Loucy (cell line): Measurements from ENCODE around the gene SLC25A41.

Experiments
- CTCF ChIP-seq: fragments of 200-600 bp; sonication (generic); conservative IDR thresholded peaks from 2 replicates; pipeline ENCODE4 v1.5.1; 2014; ENCODE audit warnings: mild to moderate bottlenecking, antibody characterized with exemption, low read length
- EZH2phosphoT487 ChIP-seq: fragments of 200-600 bp; IDR thresholded peaks from 2 replicates; pipeline ENCODE4 v1.6.1; 2018; ENCODE audit warnings: antibody characterized with exemption, mild to moderate bottlenecking, moderate library complexity, borderline replicate concordance

GRCh38 chr19:6393074-6393982, 40.2 kb downstream of the SLC25A41 start, which contains the start of gene GTF2F1:
- TF ChIP-seq CTCF (0 out of 2 replicates have a peak, but pooled peaks have one; percentile 19), EZH2phosphoT487 (no peak)
